T47D (cell line): ENCODE measurements around the gene KRTAP5-6.

Experiments
- DNase-seq, 2 experiments: peaks; one replicate each; pipeline versions ENCODE4 v3.0.0 to v3.0.0-alpha.2; 2011 to 2012; ENCODE audit warnings: low read depth in 1 of 2, low spot score in 1 of 2
- JUND ChIP-seq: IDR thresholded peaks from 2 replicates; pipeline ENCODE4 v1.6.1; 2012; ENCODE audit warnings: low read depth
- in situ Hi-C: cut with HindIII; loops from 2 replicates; pipeline ENCODE4 v1.10.0; 2016; ENCODE audit warnings: low sequenced_read_pairs, low pct_unique_long_range_greater_than_20kb

The KRTAP5-6 gene

GRCh38 chr11:1691878-1692707 is 4.9 kb upstream of the KRTAP5-6 start:
- TF ChIP-seq JUND: no peak
- no peak for DNase-seq
- in situ Hi-C loops: no loop called here

GRCh38 chr11:1692708-1693326 is 4.2 kb upstream of the KRTAP5-6 start:
- in situ Hi-C loops: no loop called here
- TF ChIP-seq JUND: no peak

GRCh38 chr11:1693327-1694063 is 3.5 kb upstream of the KRTAP5-6 start:
- peak; percentile 68 to 75 for DNase-seq
- in situ Hi-C loops: no loop called here
- no peak for TF ChIP-seq JUND

More at GRCh38 chr11:1692708-1693326, 4.2 kb upstream of the KRTAP5-6 start:
- DNase-seq: no peak

GRCh38 chr11:1694064-1694845 is 2.7 kb upstream of the KRTAP5-6 start:
- no peak for TF ChIP-seq JUND
- in situ Hi-C loops: no loop called here

GRCh38 chr11:1694846-1695547 is 2.0 kb upstream of the KRTAP5-6 start:
- no peak for TF ChIP-seq JUND
- in situ Hi-C loops: no loop called here
- DNase-seq: no peak

More at GRCh38 chr11:1694064-1694845, 2.7 kb upstream of the KRTAP5-6 start:
- DNase-seq: peak; percentile 66 to 81

- in situ Hi-C loops: no loop called here
- no peak for TF ChIP-seq JUND
- DNase-seq: no peak
These were observed 1.4 kb upstream of the KRTAP5-6 start for GRCh38 chr11:1695548-1696108.

GRCh38 chr11:1699771-1700170 is 2.8 kb downstream of the KRTAP5-6 start:
- TF ChIP-seq JUND: no peak
- in situ Hi-C loops: no loop called here
- DNase-seq: no peak

- in situ Hi-C loops: no loop called here
These were observed 4.3 kb downstream of the KRTAP5-6 start for GRCh38 chr11:1701091-1701807.

GRCh38 chr11:1702506-1702905 is 5.5 kb downstream of the KRTAP5-6 start:
- in situ Hi-C loops: no loop called here
- DNase-seq: no peak
- no peak for TF ChIP-seq JUND

More at GRCh38 chr11:1701091-1701807, 4.3 kb downstream of the KRTAP5-6 start:
- peak in 1 of 2 experiments; percentile 31 for DNase-seq
- no peak for TF ChIP-seq JUND

- no peak for TF ChIP-seq JUND
- DNase-seq: no peak
- in situ Hi-C loops: no loop called here
These were observed 6.2 kb downstream of the KRTAP5-6 start for GRCh38 chr11:1703146-1703545.
